GM23338 (cell line): ENCODE results near the gene PHC2. TPM values are rescaled to one million over a fixed set of nuclear protein-coding genes. Genes with fewer than 3 reads are reported as not detected.

Experiments used
- CREB1 ChIP-seq: fragments of 250-450 bp; sonication (Bioruptor Pico); IDR thresholded peaks from 2 replicates; pipeline ENCODE4 v1.5.0; 2020; ENCODE audit warnings: low read depth, mild to moderate bottlenecking, moderate library complexity
- EZH2 ChIP-seq: fragments of 200-600 bp; sonication (generic); IDR thresholded peaks from one replicate; pipeline ENCODE4 v1.8.0; 2017; ENCODE audit warnings: antibody characterized with exemption, mild to moderate bottlenecking, low read depth; ENCODE audit not compliant: unreplicated experiment
- EZH2phosphoT487 ChIP-seq: fragments of 200-600 bp; sonication (generic); IDR thresholded peaks from one replicate; pipeline ENCODE4 v1.8.1; 2018; ENCODE audit warnings: antibody characterized with exemption; ENCODE audit not compliant: unreplicated experiment
- JUNB ChIP-seq: IDR thresholded peaks from one replicate; pipeline ENCODE4 v1.6.1; 2016; ENCODE audit warnings: antibody characterized with exemption; ENCODE audit not compliant: unreplicated experiment
- NANOG ChIP-seq: IDR thresholded peaks from 2 replicates; pipeline ENCODE4 v1.6.1; 2016; ENCODE audit warnings: antibody characterized with exemption, borderline replicate concordance
- POLR2AphosphoS5 ChIP-seq: IDR thresholded peaks from 2 replicates; pipeline ENCODE4 v1.6.1; 2016; ENCODE audit warnings: antibody characterized with exemption, low read depth
- REST ChIP-seq: IDR thresholded peaks from one replicate; pipeline ENCODE4 v1.6.1; 2018; ENCODE audit warnings: antibody characterized with exemption; ENCODE audit not compliant: unreplicated experiment
- STAT1 ChIP-seq: IDR thresholded peaks from one replicate; pipeline ENCODE4 v1.6.1; 2016; ENCODE audit warnings: antibody characterized with exemption; ENCODE audit not compliant: unreplicated experiment
- ZNF114 ChIP-seq: fragments of 250-450 bp; sonication (Bioruptor Pico); IDR thresholded peaks from 2 replicates; pipeline ENCODE4 v1.5.0; 2020; ENCODE audit warnings: mild to moderate bottlenecking, moderate library complexity
- ZNF331 ChIP-seq: fragments of 250-450 bp; sonication (Bioruptor Pico); IDR thresholded peaks from 2 replicates; pipeline ENCODE4 v1.5.0; 2020; ENCODE audit warnings: low read depth, mild to moderate bottlenecking, moderate library complexity
- ZNF462 ChIP-seq: fragments of 250-450 bp; sonication (Bioruptor Pico); IDR thresholded peaks from 2 replicates; pipeline ENCODE4 v1.5.0; 2020; ENCODE audit warnings: mild to moderate bottlenecking, moderate library complexity
- polyA plus RNA-seq: library from polyadenylated mRNA; unstranded; fragments of >200 nt; fragmentation: Nextera tagmentation; extraction: Ambion mirVana; gene quantifications from 2 replicates; pipeline ENCODE4 v1.2.1, GENCODE V29; 2016
- total RNA-seq: library from RNA; depleted of rRNA; stranded (reverse); fragments of >200 nt; shearing (Covaris generic); gene quantifications from 2 replicates; pipeline ENCODE4 v1.2.3, GENCODE V29; 2014

Gene PHC2
- total and polyA plus RNA-seq, 2 experiments from 2014 or later: 1.7 to 7.3 TPM

- no peak for TF ChIP-seq ZNF462
- TF ChIP-seq EZH2: no peak
- no peak for TF ChIP-seq STAT1
- no peak for TF ChIP-seq CREB1
- no peak for TF ChIP-seq REST
- no peak for TF ChIP-seq NANOG
- no peak for TF ChIP-seq ZNF331 (CRISPR knock-in tag)
- no peak for TF ChIP-seq POLR2AphosphoS5
- no peak for TF ChIP-seq ZNF114 (CRISPR knock-in tag)
- TF ChIP-seq EZH2phosphoT487: no peak
- no peak for TF ChIP-seq JUNB
These were observed 100.0 kb downstream of the PHC2 start (continued) for GRCh38 chr1:33330906-33331305.
